DOHH2 (cell line): ENCODE data around the gene ZNF451.
A peak's percentile ranks its signal among the peaks of the same experiment; 100 is the strongest.
"Not testable (repeated sequence)": the region's sequence is repeated elsewhere in the genome, so short reads cannot be mapped to it uniquely, and the experiment has no call there.

Experiments used
- H3F3A ChIP-seq: fragments of 200-600 bp; sonication (generic), shearing (Covaris generic); 2 replicates; pipeline ENCODE4 v1.6.0; 2016; ENCODE audit warnings: antibody characterized with exemption, mild to moderate bottlenecking; ENCODE audit not compliant: control insufficient read depth, insufficient read depth
- H3K27ac ChIP-seq: fragments of 200-600 bp; sonication (generic); 2 replicates; pipeline ENCODE4 v1.5.1; 2014; ENCODE audit warnings: low read depth, mild to moderate bottlenecking, low read length, moderate library complexity
- H3K27me3 ChIP-seq: fragments of 200-600 bp; sonication (generic); 2 replicates; pipeline ENCODE4 v1.6.1; 2014; ENCODE audit warnings: mild to moderate bottlenecking, low read length, mixed read lengths; ENCODE audit not compliant: control insufficient read depth
- H3K36me3 ChIP-seq: fragments of 200-600 bp; sonication (generic); 2 replicates; pipeline ENCODE4 v1.6.1; 2014; ENCODE audit warnings: mild to moderate bottlenecking, low read length, moderate library complexity, mixed read lengths; ENCODE audit not compliant: control insufficient read depth
- H3K4me1 ChIP-seq: fragments of 200-600 bp; sonication (generic); 2 replicates; pipeline ENCODE4 v1.6.1; 2014; ENCODE audit warnings: mild to moderate bottlenecking, low read length, mixed read lengths; ENCODE audit not compliant: control insufficient read depth
- H3K4me2 ChIP-seq: fragments of 200-600 bp; sonication (generic); 2 replicates; pipeline ENCODE4 v1.6.0; 2014; ENCODE audit warnings: mild to moderate bottlenecking, low read length, moderate library complexity
- H3K4me3 ChIP-seq: fragments of 200-600 bp; sonication (generic); 2 replicates; pipeline ENCODE4 v1.5.1; 2014; ENCODE audit warnings: mild to moderate bottlenecking, low read length, mixed read lengths
- H3K79me2 ChIP-seq: fragments of 200-600 bp; sonication (generic); 2 replicates; pipeline ENCODE4 v1.6.1; 2014; ENCODE audit warnings: mild to moderate bottlenecking, low read length, mixed read lengths; ENCODE audit not compliant: control insufficient read depth
- H3K9me2 ChIP-seq: fragments of 200-600 bp; sonication (generic); replicated peaks from 2 replicates; pipeline ENCODE4 v1.6.1; 2014; ENCODE audit warnings: mild to moderate bottlenecking, low read length, mixed read lengths; ENCODE audit not compliant: control insufficient read depth
- H3K9me3 ChIP-seq: fragments of 200-600 bp; sonication (generic); 2 replicates; pipeline ENCODE4 v1.6.1; 2014; ENCODE audit warnings: antibody characterized with exemption, low read length, mixed read lengths; ENCODE audit not compliant: control insufficient read depth, insufficient read depth
- H4K20me1 ChIP-seq: fragments of 200-600 bp; sonication (generic); 2 replicates; pipeline ENCODE4 v1.6.0; 2014; ENCODE audit warnings: low read depth, mild to moderate bottlenecking, antibody characterized with exemption, low read length, moderate library complexity; ENCODE audit not compliant: control insufficient read depth, insufficient read depth
- EZH2phosphoT487 ChIP-seq: fragments of 200-600 bp; sonication (generic); IDR thresholded peaks from 2 replicates; pipeline ENCODE4 v1.6.1; 2017; ENCODE audit warnings: borderline replicate concordance, mild to moderate bottlenecking, antibody characterized with exemption, low read length, moderate library complexity, mixed read lengths
- TF ChIP-seq, protein P1 (sequence below): fragments of 200-600 bp; sonication (generic); IDR thresholded peaks from one replicate; pipeline ENCODE4 v1.5.1; 2014; ENCODE audit warnings: antibody characterized with exemption, mild to moderate bottlenecking, low read depth, low read length; ENCODE audit not compliant: poor library complexity, severe bottlenecking

ZNF451 gene

DNA sequence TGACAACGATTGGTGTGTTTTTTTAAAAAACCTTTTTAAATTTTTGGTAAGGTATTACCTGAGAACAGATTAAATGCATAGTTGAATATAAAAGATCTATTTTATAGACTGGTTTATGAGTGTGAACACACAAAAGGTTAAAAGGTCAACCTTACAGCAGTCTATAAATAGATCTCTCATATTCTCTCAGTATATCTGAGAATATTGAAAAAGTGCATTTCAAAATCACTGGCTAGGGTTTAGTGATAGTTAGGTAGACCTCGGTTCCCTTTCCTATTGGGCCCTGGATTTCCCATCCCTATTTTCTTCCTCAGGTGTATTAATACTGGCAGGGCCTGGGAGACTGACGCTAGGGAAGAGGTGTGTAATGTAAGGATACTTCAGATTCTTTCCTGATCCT, 723 bp upstream of the ZNF451 start:
- Histone ChIP-seq H3K79me2 (peaks cover 30% of the 10 kb centered on the region), H3K36me3 (peaks cover 23% of the 10 kb centered on the region), H3K4me1 (peaks cover 25% of the 10 kb centered on the region), H3K27ac (no peak overlapping the region), H3F3A (no peaks in the 10 kb centered on the region), H3K9me2 (no peaks in the 10 kb centered on the region), H3K4me3 (peak overlapping the region; percentile 64), H3K27me3 (no peaks in the 10 kb centered on the region), H3K4me2 (peak overlapping the region; percentile 68), H4K20me1 (peaks cover 13% of the 10 kb centered on the region; the same call in 1 of the 2 replicates), H3K9me3 (no peaks in the 10 kb centered on the region)
- TF ChIP-seq, protein P1, sequence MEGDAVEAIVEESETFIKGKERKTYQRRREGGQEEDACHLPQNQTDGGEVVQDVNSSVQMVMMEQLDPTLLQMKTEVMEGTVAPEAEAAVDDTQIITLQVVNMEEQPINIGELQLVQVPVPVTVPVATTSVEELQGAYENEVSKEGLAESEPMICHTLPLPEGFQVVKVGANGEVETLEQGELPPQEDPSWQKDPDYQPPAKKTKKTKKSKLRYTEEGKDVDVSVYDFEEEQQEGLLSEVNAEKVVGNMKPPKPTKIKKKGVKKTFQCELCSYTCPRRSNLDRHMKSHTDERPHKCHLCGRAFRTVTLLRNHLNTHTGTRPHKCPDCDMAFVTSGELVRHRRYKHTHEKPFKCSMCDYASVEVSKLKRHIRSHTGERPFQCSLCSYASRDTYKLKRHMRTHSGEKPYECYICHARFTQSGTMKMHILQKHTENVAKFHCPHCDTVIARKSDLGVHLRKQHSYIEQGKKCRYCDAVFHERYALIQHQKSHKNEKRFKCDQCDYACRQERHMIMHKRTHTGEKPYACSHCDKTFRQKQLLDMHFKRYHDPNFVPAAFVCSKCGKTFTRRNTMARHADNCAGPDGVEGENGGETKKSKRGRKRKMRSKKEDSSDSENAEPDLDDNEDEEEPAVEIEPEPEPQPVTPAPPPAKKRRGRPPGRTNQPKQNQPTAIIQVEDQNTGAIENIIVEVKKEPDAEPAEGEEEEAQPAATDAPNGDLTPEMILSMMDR = no peak
- no peak for TF ChIP-seq EZH2phosphoT487

DNA sequence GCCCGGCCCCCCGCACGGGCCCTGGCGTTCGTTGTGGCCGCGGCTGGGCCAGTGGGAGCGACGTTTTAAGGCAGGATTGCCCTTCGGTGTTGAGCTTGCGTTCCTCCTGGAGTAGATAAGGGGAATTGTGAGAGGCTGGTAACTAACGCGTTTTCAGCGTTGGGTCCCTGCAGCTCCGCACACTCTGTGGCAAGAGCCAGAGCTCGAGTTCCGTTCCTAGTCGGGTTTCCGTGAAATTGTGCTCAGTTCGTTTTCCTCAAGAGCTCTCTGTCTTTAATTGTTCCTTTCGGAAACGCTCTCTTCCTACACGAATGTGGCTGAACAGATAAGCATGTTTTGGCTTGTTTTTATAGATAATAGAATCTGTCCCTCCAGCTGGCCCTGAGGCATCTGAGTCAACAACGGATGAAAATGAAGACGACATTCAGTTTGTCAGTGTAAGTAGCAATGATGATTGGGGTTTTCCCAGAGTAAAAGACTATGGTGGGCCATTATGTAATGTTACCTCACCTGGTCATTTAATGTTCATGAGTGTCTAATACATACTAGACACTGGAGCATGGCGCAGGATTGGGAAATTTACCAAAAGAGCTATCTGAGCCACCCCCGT, 575 bp downstream of the ZNF451 start:
- H3K27ac ChIP-seq, H3K4me2 ChIP-seq, H3K9me2 ChIP-seq, H3F3A ChIP-seq, H3K9me3 ChIP-seq, H3K27me3 ChIP-seq: not testable (repeated sequence)
- Histone ChIP-seq H3K4me1 (peaks cover 25% of the 10 kb centered on the region), H3K36me3 (peaks cover 32% of the 10 kb centered on the region), H4K20me1 (peaks cover 17% of the 10 kb centered on the region; the same call in 1 of the 2 replicates), H3K79me2 (peaks cover 43% of the 10 kb centered on the region), H3K4me3 (peak overlapping the region; percentile 64)

DNA sequence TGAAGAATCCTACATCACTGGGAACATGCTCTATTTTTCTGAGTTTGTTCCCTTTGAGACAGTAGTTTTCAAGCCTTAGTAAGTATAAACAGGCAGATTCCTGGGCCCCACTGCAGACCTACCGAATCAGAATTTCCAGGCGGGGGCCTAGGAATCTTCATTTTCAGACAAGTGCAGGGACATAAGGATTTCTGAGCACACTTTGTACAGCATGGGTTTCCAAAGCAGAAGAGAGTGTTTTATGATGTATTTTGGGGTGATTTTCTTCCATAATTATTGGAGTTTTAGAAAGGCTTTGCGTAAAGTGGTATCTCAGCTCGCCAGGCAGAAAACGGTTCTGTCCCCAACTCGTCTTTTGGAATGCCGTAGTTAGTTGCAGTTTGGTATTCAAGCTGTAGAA, 1.4 kb downstream of the ZNF451 start:
- not testable (repeated sequence) for H3K27me3 ChIP-seq, H3F3A ChIP-seq, H3K9me3 ChIP-seq, H3K27ac ChIP-seq, H3K9me2 ChIP-seq
- H3K4me1 ChIP-seq = peaks cover 25% of the 10 kb centered on the region
- peaks cover 51% of the 10 kb centered on the region for H3K79me2 ChIP-seq
- peaks cover 34% of the 10 kb centered on the region for H3K36me3 ChIP-seq
- H4K20me1 ChIP-seq = peaks cover 17% of the 10 kb centered on the region; the same call in 1 of the 2 replicates
- peak overlapping the region; percentile 50 for H3K4me3 ChIP-seq
- peak overlapping the region; percentile 18 for H3K4me2 ChIP-seq

DNA sequence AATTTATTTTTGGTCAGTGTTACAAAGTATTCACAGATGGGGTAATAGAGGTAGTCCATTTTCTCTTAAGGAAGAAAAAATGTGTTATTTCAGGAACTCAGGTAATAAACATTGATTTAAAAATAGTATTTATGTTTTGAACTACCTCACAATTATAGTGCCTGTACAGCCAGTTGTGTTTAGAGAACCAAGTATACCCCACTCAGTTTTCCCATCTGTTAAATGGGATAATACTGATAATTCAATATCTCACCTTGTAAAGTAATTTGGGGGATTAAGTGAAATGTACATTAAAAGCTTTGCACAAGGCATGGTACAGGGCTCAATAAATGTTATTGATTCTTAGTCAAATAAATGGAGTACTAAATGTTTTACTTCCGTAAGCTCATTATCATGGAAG, 4.7 kb downstream of the ZNF451 start:
- Histone ChIP-seq H3K36me3 (peaks cover 60% of the 10 kb centered on the region), H3K27ac (no peak overlapping the region), H4K20me1 (peaks cover 17% of the 10 kb centered on the region; the same call in 1 of the 2 replicates), H3K9me3 (no peaks in the 10 kb centered on the region), H3F3A (no peaks in the 10 kb centered on the region), H3K9me2 (no peaks in the 10 kb centered on the region), H3K4me2 (no peak overlapping the region), H3K27me3 (no peaks in the 10 kb centered on the region), H3K79me2 (peaks cover 82% of the 10 kb centered on the region), H3K4me3 (no peak overlapping the region), H3K4me1 (peaks cover 19% of the 10 kb centered on the region)
- TF ChIP-seq, protein P1 = no peak
- TF ChIP-seq EZH2phosphoT487 = no peak
